Neural cell (in vitro differentiated cells): ENCODE results near the gene TBC1D16. TPM values are rescaled to one million over a fixed set of nuclear protein-coding genes. Genes with fewer than 3 reads are reported as not detected.

Experiments
- H2AFZ ChIP-seq: fragments of 200-600, 300-800 bp; sonication (generic), shearing (Covaris generic); 2 replicates; pipeline ENCODE4 v1.6.0; 2014; ENCODE audit warnings: low read depth, mild to moderate bottlenecking, antibody characterized with exemption, low read length, moderate library complexity
- H3F3A ChIP-seq: fragments of 200-600 bp; shearing (Covaris generic); 2 replicates; pipeline ENCODE4 v1.6.1; 2016; ENCODE audit warnings: mild to moderate bottlenecking, moderate library complexity, mixed read lengths, antibody characterized with exemption, low read length; ENCODE audit not compliant: insufficient read depth, poor library complexity, severe bottlenecking
- H3K27ac ChIP-seq: fragments of 200-600, 300-800 bp; sonication (generic), shearing (Covaris generic); 2 replicates; pipeline ENCODE4 v1.5.1; 2014; ENCODE audit warnings: mild to moderate bottlenecking, low read length, moderate library complexity
- H3K27me3 ChIP-seq: fragments of 300-800, 200-600 bp; sonication (generic), shearing (Covaris generic); 2 replicates; pipeline ENCODE4 v1.6.0; 2014; ENCODE audit warnings: mild to moderate bottlenecking, low read depth, low read length, moderate library complexity; ENCODE audit not compliant: insufficient read depth
- H3K36me3 ChIP-seq: fragments of 300-800, 200-600 bp; sonication (generic), shearing (Covaris generic); 2 replicates; pipeline ENCODE4 v1.5.1; 2014; ENCODE audit warnings: mild to moderate bottlenecking, antibody characterized with exemption, low read length, moderate library complexity; ENCODE audit not compliant: insufficient read depth
- H3K4me2 ChIP-seq: fragments of 300-800, 200-600 bp; sonication (generic), shearing (Covaris generic); 2 replicates; pipeline ENCODE4 v1.6.0; 2014; ENCODE audit warnings: mild to moderate bottlenecking, low read length
- H3K4me3 ChIP-seq: fragments of 300-800, 200-600 bp; sonication (generic), shearing (Covaris generic); 2 replicates; pipeline ENCODE4 v1.5.1; 2014; ENCODE audit warnings: mild to moderate bottlenecking, low read length, moderate library complexity
- H3K79me2 ChIP-seq: fragments of 200-600 bp; shearing (Covaris generic); replicated peaks from 2 replicates; pipeline ENCODE4 v1.6.0; 2014; ENCODE audit warnings: mild to moderate bottlenecking, low read length, moderate library complexity; ENCODE audit not compliant: insufficient read depth
- H3K9ac ChIP-seq: fragments of 300-800, 200-600 bp; sonication (generic), shearing (Covaris generic); 2 replicates; pipeline ENCODE4 v1.6.1; 2016; ENCODE audit warnings: mild to moderate bottlenecking, low read length, mixed read lengths
- H3K9me2 ChIP-seq: fragments of 200-600 bp; shearing (Covaris generic); 2 replicates; pipeline ENCODE4 v1.6.1; 2016; ENCODE audit warnings: mild to moderate bottlenecking, low read length, mixed read lengths; ENCODE audit not compliant: insufficient read depth
- H3K9me3 ChIP-seq: fragments of 200-600, 300-800 bp; sonication (generic), shearing (Covaris generic); 2 replicates; pipeline ENCODE4 v1.6.1; 2016; ENCODE audit warnings: mild to moderate bottlenecking, mixed run types, low read length, moderate library complexity, mixed read lengths
- H4K20me1 ChIP-seq: fragments of 200-600 bp; shearing (Covaris generic); 2 replicates; pipeline ENCODE4 v1.6.1; 2016; ENCODE audit warnings: mild to moderate bottlenecking, mixed run types; ENCODE audit not compliant: insufficient read depth
- CTCF ChIP-seq: fragments of 450-650 bp; IDR thresholded peaks from 2 replicates; pipeline ENCODE4 v1.5.1; 2014; ENCODE audit warnings: antibody characterized with exemption, mild to moderate bottlenecking, moderate library complexity; ENCODE audit not compliant: poor library complexity, severe bottlenecking
- EP300 ChIP-seq: fragments of 450-650 bp; conservative IDR thresholded peaks from 2 replicates; pipeline ENCODE4 v1.6.1; 2014; ENCODE audit warnings: antibody characterized with exemption, mild to moderate bottlenecking, moderate library complexity; ENCODE audit not compliant: poor library complexity, severe bottlenecking
- EZH2 ChIP-seq: fragments of 200-600, 300-800 bp; shearing (Covaris generic), sonication (generic); IDR thresholded peaks from 2 replicates; pipeline ENCODE4 v1.6.1; 2014; ENCODE audit warnings: antibody characterized with exemption, low read length, borderline replicate concordance, mild to moderate bottlenecking; ENCODE audit not compliant: insufficient read depth, poor library complexity, severe bottlenecking
- MXI1 ChIP-seq: fragments of 450-650 bp; conservative IDR thresholded peaks from 2 replicates; pipeline ENCODE4 v1.6.1; 2014; ENCODE audit warnings: antibody characterized with exemption, mild to moderate bottlenecking; ENCODE audit not compliant: poor library complexity, severe bottlenecking
- POLR2AphosphoS5 ChIP-seq: IDR thresholded peaks from 2 replicates; pipeline ENCODE4 v1.6.1; 2012
- RAD21 ChIP-seq: fragments of 450-650 bp; conservative IDR thresholded peaks from 2 replicates; pipeline ENCODE4 v1.6.1; 2014; ENCODE audit warnings: antibody characterized with exemption, mild to moderate bottlenecking, moderate library complexity
- REST ChIP-seq: IDR thresholded peaks from 2 replicates; pipeline ENCODE4 v1.6.1; 2012; ENCODE audit warnings: borderline replicate concordance
- SMC3 ChIP-seq: fragments of 450-650 bp; conservative IDR thresholded peaks from 2 replicates; pipeline ENCODE4 v1.6.1; 2014; ENCODE audit warnings: antibody characterized with exemption, mild to moderate bottlenecking, moderate library complexity; ENCODE audit not compliant: poor library complexity
- TAF1 ChIP-seq: IDR thresholded peaks from 2 replicates; pipeline ENCODE4 v1.6.1; 2012; ENCODE audit warnings: low read depth
- polyA plus RNA-seq: library from polyadenylated mRNA; depleted of rRNA; stranded (reverse); fragments of >200 nt; gene quantifications from 2 replicates; pipeline ENCODE4 v1.2.3, GENCODE V29; 2014

Gene TBC1D16
- polyA plus RNA-seq, 1 donor from 2014 or later = 19.8 TPM

GRCh38 chr17:79916991-79917901 is 118.4 kb downstream of the TBC1D16 start:
- no peak for TF ChIP-seq EZH2
- TF ChIP-seq REST = no peak
- TF ChIP-seq TAF1 = no peak
- no peak for TF ChIP-seq POLR2AphosphoS5
- TF ChIP-seq CTCF = no peak
- TF ChIP-seq RAD21 = no peak
- no peak for TF ChIP-seq EP300
- TF ChIP-seq SMC3 = no peak
- TF ChIP-seq MXI1 = no peak
- no peak overlapping the region for H3K27ac ChIP-seq
- no peaks in the 10 kb centered on the region for H3F3A ChIP-seq
- H3K9ac ChIP-seq = no peak overlapping the region
- no peaks in the 10 kb centered on the region for H3K9me3 ChIP-seq
- H3K27me3 ChIP-seq = no peaks in the 10 kb centered on the region
- no peak overlapping the region for H3K4me3 ChIP-seq
- no peaks in the 10 kb centered on the region for H3K9me2 ChIP-seq
- H3K4me2 ChIP-seq = no peak overlapping the region
- no peaks in the 10 kb centered on the region for H4K20me1 ChIP-seq
- H3K79me2 ChIP-seq = no peaks in the 10 kb centered on the region
- no peak overlapping the region for H2AFZ ChIP-seq
- H3K36me3 ChIP-seq = no peaks in the 10 kb centered on the region

DNA sequence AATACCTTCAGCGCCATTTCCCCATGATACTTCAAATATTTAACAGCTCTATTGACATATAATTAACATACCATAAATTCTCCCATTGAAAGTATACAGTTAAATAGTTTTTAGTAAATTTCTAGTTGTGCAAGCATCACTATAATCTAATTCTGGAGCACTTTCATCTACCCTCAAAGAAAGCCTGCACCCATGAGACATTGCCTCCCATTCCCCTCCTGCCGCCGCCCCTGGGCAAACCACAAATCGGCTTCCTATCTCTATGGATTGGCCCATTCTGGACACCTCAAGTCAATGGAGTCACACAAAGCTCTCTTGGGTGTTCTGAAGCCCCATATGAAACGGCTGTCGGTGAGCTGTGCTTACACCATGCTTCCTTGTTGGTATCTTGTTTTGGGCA is 119.2 kb downstream of the TBC1D16 start:
- H4K20me1 ChIP-seq = no peaks in the 10 kb centered on the region
- no peak overlapping the region for H3K9ac ChIP-seq
- H3K27ac ChIP-seq = no peak overlapping the region
- H3K79me2 ChIP-seq = no peaks in the 10 kb centered on the region
- no peak for TF ChIP-seq REST
- no peaks in the 10 kb centered on the region for H3K27me3 ChIP-seq
- no peaks in the 10 kb centered on the region for H3K36me3 ChIP-seq
- H3K4me2 ChIP-seq = no peak overlapping the region
- no peak overlapping the region for H3K4me3 ChIP-seq
- H2AFZ ChIP-seq = no peak overlapping the region
- H3F3A ChIP-seq = no peaks in the 10 kb centered on the region
- no peaks in the 10 kb centered on the region for H3K9me2 ChIP-seq
- no peaks in the 10 kb centered on the region for H3K9me3 ChIP-seq
